NT2/D1 (cell line): ENCODE results near the gene ADGRA1.

Experiments
- DNase-seq: peaks from one replicate; pipeline ENCODE4 v3.0.0-alpha.2; 2011; ENCODE audit warnings: low read depth, low spot score
- H3K27me3 ChIP-seq: 2 replicates; pipeline ENCODE4 v1.6.0; 2011; ENCODE audit warnings: mild to moderate bottlenecking; ENCODE audit not compliant: insufficient read length, insufficient read depth
- H3K36me3 ChIP-seq: 2 replicates; pipeline ENCODE4 v1.6.1; 2011; ENCODE audit warnings: mild to moderate bottlenecking, low read length, mixed read lengths; ENCODE audit not compliant: insufficient read depth, insufficient read length
- H3K4me1 ChIP-seq: 2 replicates; pipeline ENCODE4 v1.5.1; 2011; ENCODE audit not compliant: insufficient read depth, insufficient read length
- H3K4me3 ChIP-seq: 2 replicates; pipeline ENCODE4 v1.5.1; 2011; ENCODE audit warnings: low read depth; ENCODE audit not compliant: insufficient read length
- H3K9ac ChIP-seq: 2 replicates; pipeline ENCODE4 v1.6.0; 2011; ENCODE audit warnings: low read depth; ENCODE audit not compliant: insufficient read length
- H3K9me3 ChIP-seq: 2 replicates; pipeline ENCODE4 v1.5.1; 2011; ENCODE audit warnings: mild to moderate bottlenecking, low read length; ENCODE audit not compliant: insufficient read depth
- SUZ12 ChIP-seq: IDR thresholded peaks from 2 replicates; pipeline ENCODE4 v1.6.1; 2011; ENCODE audit not compliant: insufficient read length, insufficient read depth; ENCODE audit errors: extremely low read depth
- YY1 ChIP-seq: IDR thresholded peaks from 2 replicates; pipeline ENCODE4 v1.6.1; 2011; ENCODE audit not compliant: insufficient read length, insufficient read depth
- ZNF274 ChIP-seq: IDR thresholded peaks from 2 replicates; pipeline ENCODE4 v1.6.1; 2011; ENCODE audit warnings: mild to moderate bottlenecking, low read depth, low read length

Gene ADGRA1

GRCh38 chr10:133140417-133141143 is 52.9 kb downstream of the ADGRA1 start:
- TF ChIP-seq YY1 (no peak), ZNF274 (no peak), SUZ12 (no peak)
- peak overlapping the region; percentile 42 for H3K9ac ChIP-seq
- no peaks in the 10 kb centered on the region for H3K27me3 ChIP-seq
- DNase-seq: no peak
- H3K36me3 ChIP-seq: no peaks in the 10 kb centered on the region
- H3K9me3 ChIP-seq: no peaks in the 10 kb centered on the region
- H3K4me1 ChIP-seq: peaks cover 5% of the 10 kb centered on the region
- no peak overlapping the region for H3K4me3 ChIP-seq

- Histone ChIP-seq H3K9ac (peak overlapping the region; percentile 10), H3K27me3 (no peaks in the 10 kb centered on the region), H3K9me3 (no peaks in the 10 kb centered on the region), H3K4me1 (peaks cover 5% of the 10 kb centered on the region), H3K4me3 (no peak overlapping the region), H3K36me3 (no peaks in the 10 kb centered on the region)
- no peak for DNase-seq
- TF ChIP-seq YY1: no peak
Measured at GRCh38 chr10:133141144-133141957, 53.6 kb downstream of the ADGRA1 start.

- H3K4me1 ChIP-seq: peaks cover 5% of the 10 kb centered on the region
- TF ChIP-seq SUZ12 (no peak), YY1 (no peak), ZNF274 (no peak)
Measured at GRCh38 chr10:133141958-133142340, 54.2 kb downstream of the ADGRA1 start.

GRCh38 chr10:133142523-133143199 is 54.9 kb downstream of the ADGRA1 start:
- Histone ChIP-seq H3K4me1 (peaks cover 5% of the 10 kb centered on the region), H3K9ac (no peak overlapping the region), H3K36me3 (no peaks in the 10 kb centered on the region), H3K4me3 (no peak overlapping the region), H3K27me3 (no peaks in the 10 kb centered on the region), H3K9me3 (peaks cover 3% of the 10 kb centered on the region)
- no peak for DNase-seq
- TF ChIP-seq YY1 (no peak), ZNF274 (no peak), SUZ12 (no peak)

More at GRCh38 chr10:133141958-133142340, 54.2 kb downstream of the ADGRA1 start:
- H3K36me3 ChIP-seq: no peaks in the 10 kb centered on the region
- H3K27me3 ChIP-seq: no peaks in the 10 kb centered on the region
- no peaks in the 10 kb centered on the region for H3K9me3 ChIP-seq
- no peak overlapping the region for H3K9ac ChIP-seq
- H3K4me3 ChIP-seq: no peak overlapping the region
- DNase-seq: no peak

- peaks cover 5% of the 10 kb centered on the region for H3K4me1 ChIP-seq
- peaks cover 8% of the 10 kb centered on the region for H3K9me3 ChIP-seq
- DNase-seq: no peak
- H3K27me3 ChIP-seq: no peaks in the 10 kb centered on the region
- H3K4me3 ChIP-seq: no peak overlapping the region
- no peak overlapping the region for H3K9ac ChIP-seq
- H3K36me3 ChIP-seq: no peaks in the 10 kb centered on the region
- TF ChIP-seq YY1 (no peak), ZNF274 (no peak), SUZ12 (no peak)
Measured at GRCh38 chr10:133143200-133143533, 55.4 kb downstream of the ADGRA1 start.

GRCh38 chr10:133143546-133143945 is 55.8 kb downstream of the ADGRA1 start:
- Histone ChIP-seq H3K36me3 (no peaks in the 10 kb centered on the region), H3K27me3 (no peaks in the 10 kb centered on the region), H3K9ac (no peak overlapping the region), H3K4me3 (no peak overlapping the region), H3K9me3 (peaks cover 12% of the 10 kb centered on the region), H3K4me1 (peaks cover 5% of the 10 kb centered on the region)
- DNase-seq: no peak
- TF ChIP-seq SUZ12 (no peak), ZNF274 (no peak), YY1 (no peak)

- Histone ChIP-seq H3K4me1 (peaks cover 5% of the 10 kb centered on the region), H3K27me3 (no peaks in the 10 kb centered on the region), H3K9ac (no peak overlapping the region), H3K9me3 (peaks cover 12% of the 10 kb centered on the region), H3K36me3 (no peaks in the 10 kb centered on the region), H3K4me3 (no peak overlapping the region)
- no peak for DNase-seq
- no peak for TF ChIP-seq ZNF274
- TF ChIP-seq YY1: no peak
- no peak for TF ChIP-seq SUZ12
Measured at GRCh38 chr10:133144771-133145170, 57.0 kb downstream of the ADGRA1 start.
